ENCODE results near the gene METTL25B. TPM values are rescaled to one million over a fixed set of nuclear protein-coding genes. Genes with fewer than 3 reads are reported as not detected.

METTL25B gene
- total RNA-seq, 5 donors from 2014 or later (not counting 1 experiment from before 2014, with no cell fraction given): 13.0 to 36.1 (median 32.3) TPM

DNA sequence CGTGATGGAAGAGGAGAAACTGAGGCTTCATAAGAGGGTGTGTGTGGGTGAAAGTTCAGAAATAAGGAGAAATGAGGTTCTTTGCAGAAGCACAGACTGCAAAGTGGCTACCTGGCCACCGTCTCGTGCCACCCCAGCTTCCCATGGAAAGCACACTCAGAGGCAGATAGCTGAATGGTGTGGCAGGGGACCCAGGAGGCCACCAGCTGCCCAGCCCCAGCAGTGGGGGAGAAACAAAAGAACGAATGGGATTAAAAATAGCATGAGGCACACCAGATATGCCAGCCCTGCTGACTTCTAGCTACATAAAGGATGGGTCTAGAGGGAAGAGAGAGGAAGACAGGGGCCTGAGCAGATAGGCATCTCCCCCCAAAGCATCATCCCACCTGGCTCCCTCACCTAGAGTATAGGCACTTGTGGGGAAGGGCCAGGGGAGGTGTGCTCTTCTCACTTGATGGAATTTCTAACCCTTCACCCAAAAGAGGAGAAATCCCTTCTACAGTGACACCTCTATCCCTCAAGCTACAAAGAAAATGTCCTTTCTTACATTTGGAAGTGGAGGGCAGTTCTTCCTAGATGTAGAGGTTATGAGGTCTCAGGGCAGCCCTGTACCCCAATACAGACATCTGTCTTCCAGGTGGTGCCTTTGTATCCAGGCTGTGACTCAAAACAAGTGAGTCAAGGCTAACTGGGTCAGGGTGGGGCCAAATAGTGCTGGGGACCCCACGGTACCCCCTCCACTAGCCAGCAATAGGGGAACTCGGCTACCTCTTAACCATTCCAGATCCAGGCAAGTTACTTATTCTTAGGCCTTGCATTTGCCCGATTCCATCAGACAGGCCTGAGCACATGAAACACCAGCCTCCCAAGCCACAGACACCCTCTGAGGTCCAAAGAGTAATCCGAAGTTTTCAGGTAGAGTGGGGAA is 19.7 kb downstream of the METTL25B start:
- Mint-ChIP-seq H3K36me3 (peaks cover 19% of the 10 kb centered on the region), H3K9me3 (no peaks in the 10 kb centered on the region), H3K27me3 (no peaks in the 10 kb centered on the region), H3K4me1 (peaks cover 61 to 63% (median 62%) of the 10 kb centered on the region in 3 donors), H3K4me3 (peak overlapping the region; percentile 91 to 93 (median 92)), H3K27ac (peak overlapping the region; percentile 97 to 98)
- H3K4me3 ChIP-seq (ENCODE audit: control insufficient read depth in 1 of 2, extremely low read depth in 1 of 2, low read length in 1 of 2): peak overlapping the region; percentile 66 to 94
- H3K36me3 ChIP-seq (ENCODE audit: control insufficient read depth in 2 of 2, extremely low read depth in 1 of 2, insufficient read depth in 1 of 2, low read length in 1 of 2): peaks cover 13 to 21% of the 10 kb centered on the region in 2 donors
- CTCF ChIA-PET: interaction anchor here (0.6 to 1.2 kb wide), 4 partner anchors 19 to 101 kb away, joined by 3 to 10 read pairs (median 4); partner anchors contain the start of genes ISG20L2 (in 1 of the 2) and METTL25B (in 1 of the 2)
- DNase-seq (peak in 1 of 35 experiments; percentile 25), ATAC-seq (replicated peaks in 1 of 4) (no peak)
- H3K4me1 ChIP-seq (ENCODE audit: control insufficient read depth in 1 of 2, extremely low read depth in 1 of 2, insufficient read depth in 2 of 2, low read length in 2 of 2): peaks cover 46 to 59% of the 10 kb centered on the region in 2 experiments
- peak overlapping the region; percentile 68 for H3K27ac ChIP-seq (ENCODE audit: low read length)
- POLR2A ChIA-PET: no interaction called here
- H3K9me3 ChIP-seq: no peaks in the 10 kb centered on the region
- WGBS (ENCODE audit: insufficient coverage): 13% methylated on average over 4 of the region's 8 CpGs
- no peaks in the 10 kb centered on the region for H3K27me3 ChIP-seq (replicated peaks in 1 of 2; ENCODE audit: control insufficient read depth in 2 of 2, extremely low read depth in 1 of 2, insufficient read depth in 2 of 2, low read length in 1 of 2)

- Mint-ChIP-seq H3K27ac (peak overlapping the region; percentile 97 to 98), H3K4me1 (peaks cover 65 to 69% (median 68%) of the 10 kb centered on the region in 3 donors), H3K27me3 (no peaks in the 10 kb centered on the region), H3K36me3 (peaks cover 13% of the 10 kb centered on the region), H3K9me3 (no peaks in the 10 kb centered on the region), H3K4me3 (peak overlapping the region; percentile 91 to 93 (median 92))
- DNase-seq: peak in 1 of 35 experiments; percentile 37
- Histone ChIP-seq H3K4me3 (ENCODE audit: control insufficient read depth in 1 of 2, extremely low read depth in 1 of 2, low read length in 1 of 2) (peak overlapping the region; percentile 44 to 94), H3K36me3 (ENCODE audit: control insufficient read depth in 2 of 2, extremely low read depth in 1 of 2, insufficient read depth in 1 of 2, low read length in 1 of 2) (peaks cover 7 to 13% of the 10 kb centered on the region in 2 donors), H3K9me3 (no peaks in the 10 kb centered on the region), H3K4me1 (ENCODE audit: control insufficient read depth in 1 of 2, extremely low read depth in 1 of 2, insufficient read depth in 2 of 2, low read length in 2 of 2) (peaks cover 47 to 60% of the 10 kb centered on the region in 2 experiments), H3K27ac (ENCODE audit: low read length) (peak overlapping the region; percentile 68), H3K27me3 (replicated peaks in 1 of 2; ENCODE audit: control insufficient read depth in 2 of 2, extremely low read depth in 1 of 2, insufficient read depth in 2 of 2, low read length in 1 of 2) (no peaks in the 10 kb centered on the region)
- WGBS (ENCODE audit: insufficient coverage): 27% methylated on average over 4 of the region's 9 CpGs
- ATAC-seq (replicated peaks in 1 of 4): no peak
- ChIA-PET POLR2A (no interaction called here), CTCF (no interaction called here)
Measured at GRCh38 chr1:156748670-156749418, 20.6 kb downstream of the METTL25B start.

DNA sequence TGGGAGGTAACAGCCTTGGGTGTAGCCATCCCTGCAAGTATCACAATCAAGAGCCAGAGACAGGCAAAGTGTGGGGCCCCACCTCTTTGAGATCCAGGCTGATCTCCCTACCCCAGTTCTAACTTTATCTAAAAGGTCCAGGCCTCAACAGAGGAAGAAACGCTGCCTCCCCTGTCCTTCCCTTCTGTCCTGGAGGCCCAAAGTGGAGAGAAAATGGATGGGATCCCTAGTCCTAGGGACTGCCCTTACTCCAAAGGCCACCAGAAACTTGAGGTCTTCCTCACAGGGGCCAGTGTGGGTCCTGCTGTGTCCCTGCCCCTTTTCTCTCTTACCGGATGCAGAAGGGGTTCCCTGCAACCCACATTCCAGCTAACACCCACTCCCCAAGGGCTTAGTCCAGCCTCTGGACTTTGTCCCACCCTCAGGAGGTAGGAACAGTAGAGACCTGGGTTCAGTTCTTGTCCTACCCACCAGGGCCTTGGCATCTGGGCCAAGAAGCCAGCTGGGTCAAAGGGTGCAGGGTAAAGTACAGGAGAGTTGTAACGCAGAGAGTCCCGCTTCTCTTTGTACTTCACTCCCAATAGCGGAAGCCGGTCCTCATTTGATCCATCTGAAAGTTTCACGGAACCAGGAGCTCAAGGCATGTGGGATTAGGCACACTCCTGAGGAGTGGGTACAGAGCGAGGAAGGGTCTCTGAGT is 21.3 kb downstream of the METTL25B start:
- ChIA-PET CTCF (interaction anchor here in 1 of 2 donors (3.9 kb wide), 1 partner anchor 22 kb away, joined by 40 read pairs; the partner anchor contains the start of genes ISG20L2 and METTL25B), POLR2A (no interaction called here)
- WGBS (ENCODE audit: insufficient coverage): no CpG with 5 or more reads among the region's 8 CpGs
- Mint-ChIP-seq H3K27me3 (no peaks in the 10 kb centered on the region), H3K4me1 (peaks cover 65 to 70% (median 69%) of the 10 kb centered on the region in 3 donors), H3K27ac (peak overlapping the region; percentile 97 to 98), H3K36me3 (peaks cover 10% of the 10 kb centered on the region), H3K4me3 (peak overlapping the region; percentile 91 to 93 (median 92)), H3K9me3 (no peaks in the 10 kb centered on the region)
- ATAC-seq (replicated peaks in 1 of 4): no peak
- no peaks in the 10 kb centered on the region for H3K9me3 ChIP-seq
- peak overlapping the region; percentile 91 to 94 for H3K4me3 ChIP-seq (ENCODE audit: control insufficient read depth in 1 of 2, extremely low read depth in 1 of 2, low read length in 1 of 2)
- peaks cover 47 to 60% of the 10 kb centered on the region in 2 experiments for H3K4me1 ChIP-seq (ENCODE audit: control insufficient read depth in 1 of 2, extremely low read depth in 1 of 2, insufficient read depth in 2 of 2, low read length in 2 of 2)
- peaks cover 3 to 8% of the 10 kb centered on the region in 2 donors for H3K36me3 ChIP-seq (ENCODE audit: control insufficient read depth in 2 of 2, extremely low read depth in 1 of 2, insufficient read depth in 1 of 2, low read length in 1 of 2)
- H3K27me3 ChIP-seq (replicated peaks in 1 of 2; ENCODE audit: control insufficient read depth in 2 of 2, extremely low read depth in 1 of 2, insufficient read depth in 2 of 2, low read length in 1 of 2): no peaks in the 10 kb centered on the region
- peak overlapping the region; percentile 68 for H3K27ac ChIP-seq (ENCODE audit: low read length)
- no peak for DNase-seq

DNA sequence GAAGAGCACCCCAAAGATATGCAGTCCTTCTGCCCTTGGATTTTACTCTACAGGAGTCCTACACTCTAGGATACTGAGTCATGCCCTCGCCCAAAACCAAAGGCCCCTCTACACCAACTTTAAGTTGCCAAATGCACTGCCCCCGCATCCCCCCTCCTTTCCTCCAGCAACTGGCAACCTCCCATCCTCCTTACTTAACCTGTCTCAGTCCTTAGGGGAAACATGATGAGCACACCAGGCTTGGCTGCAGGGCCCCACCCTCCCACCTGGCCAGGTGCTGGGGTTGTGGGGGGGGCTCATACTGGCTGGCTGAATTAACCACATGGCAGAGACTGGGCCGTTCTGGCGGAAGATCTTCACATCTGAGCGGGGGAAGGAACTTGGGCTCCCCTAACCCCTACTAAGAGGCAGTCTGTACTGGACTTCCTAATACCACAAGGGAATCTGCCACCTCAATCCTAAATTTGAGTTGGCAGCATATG is 22.0 kb downstream of the METTL25B start:
- no peaks in the 10 kb centered on the region for H3K27me3 ChIP-seq (replicated peaks in 1 of 2; ENCODE audit: control insufficient read depth in 2 of 2, extremely low read depth in 1 of 2, insufficient read depth in 2 of 2, low read length in 1 of 2)
- peak overlapping the region; percentile 68 for H3K27ac ChIP-seq (ENCODE audit: low read length)
- H3K27ac Mint-ChIP-seq: peak overlapping the region; percentile 97 to 98
- H3K36me3 ChIP-seq (ENCODE audit: control insufficient read depth in 2 of 2, extremely low read depth in 1 of 2, insufficient read depth in 1 of 2, low read length in 1 of 2): peaks cover 0 to 1% of the 10 kb centered on the region in 2 donors
- POLR2A ChIA-PET: no interaction called here
- peak overlapping the region; percentile 91 to 94 for H3K4me3 ChIP-seq (ENCODE audit: control insufficient read depth in 1 of 2, extremely low read depth in 1 of 2, low read length in 1 of 2)
- peak in 7 of 35 experiments; percentile 10 to 44 (median 26) for DNase-seq
- WGBS (ENCODE audit: insufficient coverage): 0% methylated on average over 2 of the region's 5 CpGs
- H3K36me3 Mint-ChIP-seq: peaks cover 8% of the 10 kb centered on the region
- no peaks in the 10 kb centered on the region for H3K9me3 ChIP-seq
- H3K27me3 Mint-ChIP-seq: no peaks in the 10 kb centered on the region
- H3K4me1 Mint-ChIP-seq: peaks cover 66 to 72% (median 72%) of the 10 kb centered on the region in 3 donors
- peaks cover 47 to 60% of the 10 kb centered on the region in 2 experiments for H3K4me1 ChIP-seq (ENCODE audit: control insufficient read depth in 1 of 2, extremely low read depth in 1 of 2, insufficient read depth in 2 of 2, low read length in 2 of 2)
- peak overlapping the region; percentile 91 to 93 (median 92) for H3K4me3 Mint-ChIP-seq
- ATAC-seq (replicated peaks in 1 of 4): no peak
- CTCF ChIA-PET: interaction anchor here in 1 of 2 donors (3.9 kb wide), 1 partner anchor 23 kb away, joined by 40 read pairs; the partner anchor contains the start of genes ISG20L2 and METTL25B
- H3K9me3 Mint-ChIP-seq: no peaks in the 10 kb centered on the region

DNA sequence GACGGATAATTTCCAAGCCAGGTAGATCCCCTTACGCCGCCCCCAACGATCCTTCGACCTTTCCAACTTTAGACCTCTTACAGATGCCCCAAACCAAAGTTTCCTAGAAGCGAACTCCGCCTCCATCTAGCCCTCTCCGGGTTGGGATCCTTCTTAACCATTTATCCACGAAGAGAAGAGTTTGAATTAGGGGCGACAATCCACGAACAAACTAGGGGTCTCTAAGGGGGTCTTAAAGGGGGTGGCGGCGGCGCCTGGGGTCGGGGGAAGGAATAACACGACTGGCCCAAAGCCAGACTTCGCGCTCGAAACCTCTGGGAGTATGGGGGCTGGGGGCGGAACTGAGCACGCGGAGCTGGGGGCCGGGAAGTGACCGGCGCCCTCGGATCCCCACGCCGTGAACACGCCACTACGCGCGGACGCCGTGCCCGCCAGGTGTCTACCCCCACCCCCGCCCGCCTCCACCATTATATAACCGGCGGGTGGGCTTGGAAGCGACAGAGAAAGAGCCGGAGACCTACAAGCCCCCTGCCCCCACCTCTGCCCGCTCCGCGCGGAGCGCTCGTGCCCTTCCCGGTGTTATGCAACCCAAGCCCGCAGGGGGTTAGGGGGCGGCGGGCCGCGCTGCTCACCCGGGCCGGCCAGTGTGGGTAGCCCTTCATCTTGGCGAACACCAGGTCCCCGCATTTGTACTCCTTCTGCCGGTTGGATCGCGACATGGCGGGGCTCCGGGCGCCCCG is 22.6 kb downstream of the METTL25B start:
- Histone ChIP-seq H3K27ac (ENCODE audit: low read length) (peak overlapping the region; percentile 68), H3K36me3 (ENCODE audit: control insufficient read depth in 2 of 2, extremely low read depth in 1 of 2, insufficient read depth in 1 of 2, low read length in 1 of 2) (no peaks in the 10 kb centered on the region), H3K4me1 (ENCODE audit: control insufficient read depth in 1 of 2, extremely low read depth in 1 of 2, insufficient read depth in 2 of 2, low read length in 2 of 2) (peaks cover 45 to 59% of the 10 kb centered on the region in 2 experiments), H3K27me3 (replicated peaks in 1 of 2; ENCODE audit: control insufficient read depth in 2 of 2, extremely low read depth in 1 of 2, insufficient read depth in 2 of 2, low read length in 1 of 2) (no peaks in the 10 kb centered on the region), H3K9me3 (no peaks in the 10 kb centered on the region), H3K4me3 (ENCODE audit: control insufficient read depth in 1 of 2, extremely low read depth in 1 of 2, low read length in 1 of 2) (peak overlapping the region; percentile 91 to 94)
- Mint-ChIP-seq H3K27me3 (no peaks in the 10 kb centered on the region), H3K4me3 (peak overlapping the region; percentile 91 to 93 (median 92)), H3K27ac (peak overlapping the region; percentile 97 to 98), H3K36me3 (peaks cover 1% of the 10 kb centered on the region), H3K9me3 (no peaks in the 10 kb centered on the region), H3K4me1 (peaks cover 60 to 70% (median 66%) of the 10 kb centered on the region in 3 donors)
- ATAC-seq (replicated peaks in 1 of 4) (peak; percentile 32 to 37 (median 34)), DNase-seq (peak in 18 of 35 experiments; percentile 10 to 56 (median 29))
- ChIA-PET POLR2A (interaction anchor here (1.2 to 1.8 kb wide), 2 partner anchors 10 to 22 kb away, joined by 3 to 8 read pairs; partner anchors contain the start of genes ISG20L2 (in 1 of the 2), METTL25B (in 1 of the 2) and MRPL24 (in 1 of the 2)), CTCF (interaction anchor here in 1 of 2 donors (0.9 to 3.9 kb wide), 3 partner anchors 9 to 23 kb away, joined by 6 to 40 read pairs (median 14); partner anchors contain the start of genes ISG20L2, METTL25B and MRPL24)
- WGBS (ENCODE audit: insufficient coverage): under 1% methylated on average over 36 of the region's 64 CpGs

Measured in T-cell (primary cell).